Lower leg skin (tissue), 4 donors: ENCODE data around the gene INPP4B. TPM values are rescaled to one million over a fixed set of nuclear protein-coding genes. Genes with fewer than 3 reads are reported as not detected.

Source experiments
- DNase-seq, 2 donors: peaks; one replicate each; pipeline ENCODE4 v3.0.0-alpha.2; 2019; ENCODE audit warnings: low spot score in 2 of 2
- H3K4me3 ChIP-seq: fragments of 200-600 bp; sonication (generic); 2 replicates; pipeline ENCODE4 v1.5.1; 2017; ENCODE audit warnings: mild to moderate bottlenecking, low read depth; ENCODE audit not compliant: poor library complexity, severe bottlenecking
- POLR2A ChIP-seq, 2 donors: fragments of 450-650 bp; IDR thresholded peaks; one replicate each; pipeline ENCODE4 v1.6.1; 2016 to 2017; ENCODE audit warnings: antibody characterized with exemption in 2 of 2, mild to moderate bottlenecking in 1 of 2, moderate library complexity in 1 of 2
- WGBS, 2 donors: methylation state at CpG; one replicate each; pipeline ENCODE4 v1.1.5; 2018; 5-methylcytosine and 5-hydroxymethylcytosine counted together
- intact Hi-C: fragments of 100-400 bp; cut with DNase I; formaldehyde crosslinking; loops from one replicate; pipeline ENCODE4 v1.15.0; 2023; ENCODE audit warnings: low total_unique reads
- total RNA-seq, 4 donors: library from RNA; depleted of rRNA; stranded (reverse); fragments of >200 nt; gene quantifications; one replicate each; pipeline ENCODE4 v1.1.0, GENCODE V29; 2016
- TF ChIP-seq, protein P1 (sequence below), 3 donors: fragments of 450-650 bp; IDR thresholded peaks; one replicate each; pipeline ENCODE4 v1.5.1; 2016; ENCODE audit warnings: antibody characterized with exemption in 3 of 3, mild to moderate bottlenecking in 3 of 3, moderate library complexity in 2 of 3

Gene INPP4B
- total RNA-seq, 4 donors from 2014 or later: 7.6 to 18.5 (median 17.6) TPM

DNA sequence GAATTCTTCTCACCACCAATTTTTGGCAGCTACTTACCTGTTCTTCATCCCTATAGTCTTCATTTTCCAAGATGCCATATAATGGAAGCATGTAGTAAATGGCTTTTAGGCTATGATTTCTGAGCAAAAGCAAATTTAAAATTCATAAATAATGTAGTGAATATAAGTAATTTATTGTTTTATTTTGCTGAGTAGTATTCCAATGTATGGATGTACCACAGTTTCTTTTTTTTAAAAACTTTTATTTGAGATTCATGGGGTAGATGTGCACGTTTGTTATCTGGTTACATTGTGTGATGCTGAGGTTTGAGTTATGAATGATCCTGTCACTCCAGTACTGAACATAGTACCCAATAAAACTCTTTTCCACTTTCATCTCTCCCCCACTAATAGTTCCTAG is 840.6 kb downstream of the INPP4B start:
- intact Hi-C loops: no loop called here
- no peak for TF ChIP-seq POLR2A (IDR thresholded peaks at IDR 0.05)
- TF ChIP-seq, protein P1, sequence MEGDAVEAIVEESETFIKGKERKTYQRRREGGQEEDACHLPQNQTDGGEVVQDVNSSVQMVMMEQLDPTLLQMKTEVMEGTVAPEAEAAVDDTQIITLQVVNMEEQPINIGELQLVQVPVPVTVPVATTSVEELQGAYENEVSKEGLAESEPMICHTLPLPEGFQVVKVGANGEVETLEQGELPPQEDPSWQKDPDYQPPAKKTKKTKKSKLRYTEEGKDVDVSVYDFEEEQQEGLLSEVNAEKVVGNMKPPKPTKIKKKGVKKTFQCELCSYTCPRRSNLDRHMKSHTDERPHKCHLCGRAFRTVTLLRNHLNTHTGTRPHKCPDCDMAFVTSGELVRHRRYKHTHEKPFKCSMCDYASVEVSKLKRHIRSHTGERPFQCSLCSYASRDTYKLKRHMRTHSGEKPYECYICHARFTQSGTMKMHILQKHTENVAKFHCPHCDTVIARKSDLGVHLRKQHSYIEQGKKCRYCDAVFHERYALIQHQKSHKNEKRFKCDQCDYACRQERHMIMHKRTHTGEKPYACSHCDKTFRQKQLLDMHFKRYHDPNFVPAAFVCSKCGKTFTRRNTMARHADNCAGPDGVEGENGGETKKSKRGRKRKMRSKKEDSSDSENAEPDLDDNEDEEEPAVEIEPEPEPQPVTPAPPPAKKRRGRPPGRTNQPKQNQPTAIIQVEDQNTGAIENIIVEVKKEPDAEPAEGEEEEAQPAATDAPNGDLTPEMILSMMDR (IDR thresholded peaks at IDR 0.05): no peak
- H3K4me3 ChIP-seq: no peak overlapping the region
- 89 to 92% methylated on average over 1 of the region's 1 CpG for WGBS, 2 donors
- DNase-seq: no peak

DNA sequence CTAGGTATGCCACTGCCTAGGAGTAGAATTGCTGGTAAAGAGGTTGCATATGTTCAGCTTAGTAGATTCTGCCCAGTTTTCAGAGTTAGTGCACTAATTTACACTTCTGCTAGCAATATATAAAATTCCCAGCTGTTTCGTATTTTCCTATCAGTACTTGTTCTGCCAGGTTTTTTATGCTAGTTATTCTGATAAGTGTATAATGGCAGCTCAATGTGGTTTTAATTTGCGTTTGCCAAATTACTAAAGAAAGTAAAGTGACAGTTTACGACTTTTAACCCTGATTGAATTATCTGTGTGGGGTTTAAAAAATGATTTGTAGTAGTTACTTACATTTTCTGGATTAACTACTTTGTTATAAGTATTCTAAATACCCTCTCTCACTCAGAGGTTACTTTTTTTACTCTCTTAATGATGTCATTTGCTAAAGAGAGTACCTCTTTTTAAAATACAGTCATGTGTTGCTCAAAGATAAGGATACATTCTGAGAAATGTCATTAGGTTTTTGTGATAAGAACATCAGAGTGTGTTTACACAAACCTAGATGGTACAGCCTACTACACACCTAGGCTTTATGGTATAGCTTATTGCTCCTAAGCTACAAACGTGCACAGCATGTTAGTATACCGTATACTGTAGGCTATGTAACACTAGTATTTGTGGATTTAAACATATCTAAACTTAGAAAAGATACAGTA is 846.5 kb downstream of the INPP4B start:
- WGBS, 2 donors: 75% methylated on average over 5 of the region's 5 CpGs
- DNase-seq: no peak
- H3K4me3 ChIP-seq: no peak overlapping the region
- intact Hi-C loops: no loop called here
- TF ChIP-seq POLR2A (IDR thresholded peaks at IDR 0.05): no peak
- TF ChIP-seq, protein P1 (IDR thresholded peaks at IDR 0.05): no peak

DNA sequence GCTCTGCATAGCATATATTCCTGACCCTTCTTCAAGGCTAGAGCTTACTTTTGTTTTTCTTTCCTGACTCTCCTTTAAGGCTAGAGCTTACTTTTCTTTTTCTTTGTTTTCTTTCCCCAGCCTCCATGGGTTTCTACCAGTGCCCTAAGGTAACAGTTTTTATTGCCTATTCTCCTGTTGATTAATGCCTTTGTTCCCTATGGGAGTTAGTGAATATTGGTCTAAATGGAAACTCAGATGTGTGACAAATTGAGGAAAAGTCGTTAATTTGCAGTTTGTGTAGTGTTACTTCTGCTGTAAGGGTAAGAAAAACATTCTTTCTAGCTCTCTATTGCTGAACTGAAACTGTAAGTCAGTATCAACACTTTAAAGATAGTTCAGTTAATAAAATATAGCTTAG is 851.0 kb downstream of the INPP4B start:
- no peak for DNase-seq
- TF ChIP-seq POLR2A (IDR thresholded peaks at IDR 0.05): no peak
- TF ChIP-seq, protein P1 (IDR thresholded peaks at IDR 0.05): no peak
- no peak overlapping the region for H3K4me3 ChIP-seq
- WGBS, 2 donors: 42 to 43% methylated on average over 1 of the region's 1 CpG
- intact Hi-C loops: no loop called here

DNA sequence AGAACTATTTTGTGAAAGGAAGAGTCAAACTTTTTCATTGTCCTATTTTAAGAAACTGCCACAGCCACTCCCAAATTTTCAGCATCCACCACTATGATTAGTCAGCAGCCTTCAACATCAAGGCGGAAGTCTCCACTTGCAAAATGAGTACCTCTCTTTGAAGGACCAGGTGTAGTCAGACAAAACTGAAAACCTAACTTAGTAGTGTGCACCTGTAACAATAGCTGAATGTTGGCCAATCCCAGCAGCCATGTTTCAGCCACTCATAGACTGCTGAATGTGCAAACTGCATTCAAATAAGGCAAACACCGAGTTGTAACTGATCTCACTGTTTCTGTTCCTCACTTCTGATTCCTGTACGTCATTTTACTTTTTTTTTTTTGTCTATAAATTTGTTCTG is 868.7 kb downstream of the INPP4B start:
- no peak for TF ChIP-seq POLR2A (IDR thresholded peaks at IDR 0.05)
- TF ChIP-seq, protein P1 (IDR thresholded peaks at IDR 0.05): no peak
- WGBS, 2 donors: 65 to 81% methylated on average over 3 of the region's 3 CpGs
- no peak overlapping the region for H3K4me3 ChIP-seq
- DNase-seq: no peak
- intact Hi-C loops: no loop called here
